Measurements from ENCODE around the gene ADTRP. TPM values are rescaled to one million over a fixed set of nuclear protein-coding genes. Genes with fewer than 3 reads are reported as not detected.

Gene ADTRP
- total and polyA plus RNA-seq, 2 of the 13 experiments (the other 11 are each of a cell fraction or from before 2014, with no cell fraction given): not detected

DNA sequence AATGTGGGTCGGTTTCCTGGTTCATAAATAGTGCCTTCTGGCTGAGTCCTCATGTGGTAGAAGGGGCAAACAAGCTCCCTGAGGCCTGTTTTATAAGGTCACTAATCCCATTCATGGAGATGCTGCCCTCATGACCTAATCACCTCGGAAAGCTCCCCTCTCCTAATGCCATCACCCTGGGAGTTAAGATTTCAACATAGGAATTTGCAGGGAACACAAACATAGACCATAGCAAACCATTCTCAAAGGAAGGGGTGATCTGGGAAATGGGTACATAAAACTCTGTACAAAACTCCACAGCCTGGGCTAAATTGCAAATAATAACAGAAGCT lies 1.5 kb upstream of the ADTRP start:
- Histone ChIP-seq H3K27ac (ENCODE audit: extremely low read length, insufficient read depth, low read length) (no peak overlapping the region), H3K4me1 (ENCODE audit: insufficient read depth, low read length) (no peaks in the 10 kb centered on the region), H3K36me3 (replicated peaks in 1 of 2; ENCODE audit: control insufficient read depth in 1 of 2, insufficient read depth in 2 of 2, low read length in 2 of 2) (no peaks in the 10 kb centered on the region), H3K4me2 (ENCODE audit: low read depth, low read length) (no peak overlapping the region), H3K79me2 (ENCODE audit: insufficient read depth, low read length) (no peaks in the 10 kb centered on the region), H3K9ac (ENCODE audit: insufficient read depth, low read depth, low read length) (no peak overlapping the region), H3K27me3 (ENCODE audit: control insufficient read depth in 1 of 2, insufficient read depth in 2 of 2, low read length in 2 of 2) (peaks cover 0 to 6% of the 10 kb centered on the region in 2 experiments; a peak in 1 of 5 replicates), H3K4me3 (replicated peaks in 1 of 3; ENCODE audit: insufficient read depth in 1 of 3, low read depth in 2 of 3, low read length in 3 of 3) (no peak overlapping the region), H2AFZ (ENCODE audit: low read length) (no peak overlapping the region), H3K9me3 (ENCODE audit: low read length) (no peaks in the 10 kb centered on the region), H4K20me1 (ENCODE audit: insufficient read depth, low read length) (no peaks in the 10 kb centered on the region)
- TF ChIP-seq MIER2 (CRISPR knock-in tag; IDR thresholded peaks at IDR 0.05): no peak
- TF ChIP-seq TRIM22 (IDR thresholded peaks at IDR 0.05): no peak
- no peak for TF ChIP-seq CHD2 (IDR thresholded peaks at IDR 0.05; ENCODE audit: low read depth, low read length)
- TF ChIP-seq HNRNPK (IDR thresholded peaks at IDR 0.05; ENCODE audit: low read depth, low read length, poor library complexity, severe bottlenecking): no peak
- no peak for TF ChIP-seq RFX1 (IDR thresholded peaks at IDR 0.05)
- TF ChIP-seq ZNF788 (CRISPR knock-in tag; IDR thresholded peaks at IDR 0.05; ENCODE audit: borderline replicate concordance): no peak
- no peak for TF ChIP-seq ZNF333 (CRISPR knock-in tag; IDR thresholded peaks at IDR 0.05; ENCODE audit: borderline replicate concordance)
- no peak for TF ChIP-seq TOE1 (CRISPR knock-in tag; IDR thresholded peaks at IDR 0.05)
- no peak for TF ChIP-seq ZNF326 (CRISPR knock-in tag; IDR thresholded peaks at IDR 0.05; ENCODE audit: borderline replicate concordance)
- no peak for TF ChIP-seq GABPB1 (CRISPR knock-in tag; IDR thresholded peaks at IDR 0.05)
- TF ChIP-seq KDM5A (IDR thresholded peaks at IDR 0.05; ENCODE audit: borderline replicate concordance, low read length): no peak
- TF ChIP-seq PAWR (CRISPR knock-in tag; IDR thresholded peaks at IDR 0.05; ENCODE audit: borderline replicate concordance): no peak
- 0% methylated on average over 2 of the region's 2 CpGs for whole genome bisulfite sequencing (ENCODE audit: low lambda C conversion rate)
- ChIA-PET CTCF (ENCODE audit: low intra/inter-chr PET ratio, low total read pairs) (no interaction called here), POLR2A (no interaction called here)
- no TSS peak for BruUV-seq (replicated peaks)
- no peak for ATAC-seq
- intact Hi-C loops (cut with micrococcal nuclease; ENCODE audit: unreplicated experiment) (no loop called here), in situ Hi-C loops (cut with HindIII; ENCODE audit: extremely low pct_ligation_motif_present, low pct_unique_long_range_greater_than_20kb) (no loop called here)
- no peak for DNase-seq (ENCODE audit: low spot score)
- FAIRE-seq: no peak

All from HepG2 (cell line).